HK-2 (cell line): ENCODE measurements around the gene TRIO.

ENCODE experiments used
- DNase-seq: peaks from one replicate; pipeline ENCODE4 v3.0.0-alpha.2; 2018; ENCODE audit not compliant: unreplicated experiment

Gene TRIO

GRCh38 chr5:14209222-14209822 is 66.2 kb downstream of the TRIO start:
- no peak for DNase-seq

- no peak for DNase-seq
Measured at GRCh38 chr5:14209836-14210235, 66.7 kb downstream of the TRIO start.

GRCh38 chr5:14210729-14211128 is 67.6 kb downstream of the TRIO start:
- no peak for DNase-seq

GRCh38 chr5:14211818-14212803 is 69.0 kb downstream of the TRIO start:
- no peak for DNase-seq

GRCh38 chr5:14212838-14213237 is 69.7 kb downstream of the TRIO start:
- DNase-seq: no peak

- no peak for DNase-seq
Measured at GRCh38 chr5:14213253-14213652, 70.1 kb downstream of the TRIO start.

- no peak for DNase-seq
Measured at GRCh38 chr5:14213813-14214585, 70.9 kb downstream of the TRIO start.

- no peak for DNase-seq
Measured at GRCh38 chr5:14215901-14216300, 72.8 kb downstream of the TRIO start.

- DNase-seq: no peak
Measured at GRCh38 chr5:14216372-14216771, 73.2 kb downstream of the TRIO start.

GRCh38 chr5:14216902-14217301 is 73.8 kb downstream of the TRIO start:
- DNase-seq: no peak

- DNase-seq: no peak
Measured at GRCh38 chr5:14217587-14217986, 74.4 kb downstream of the TRIO start.

- DNase-seq: no peak
Measured at GRCh38 chr5:14218011-14218410, 74.9 kb downstream of the TRIO start.

- DNase-seq: no peak
Measured at GRCh38 chr5:14218480-14218879, 75.3 kb downstream of the TRIO start.

GRCh38 chr5:14218897-14219573 is 75.9 kb downstream of the TRIO start:
- no peak for DNase-seq

- no peak for DNase-seq
Measured at GRCh38 chr5:14219800-14220512, 76.8 kb downstream of the TRIO start.

- DNase-seq: no peak
Measured at GRCh38 chr5:14220642-14221041, 77.5 kb downstream of the TRIO start.

GRCh38 chr5:14221732-14222131 is 78.6 kb downstream of the TRIO start:
- no peak for DNase-seq

GRCh38 chr5:14222206-14222605 is 79.1 kb downstream of the TRIO start:
- no peak for DNase-seq

- DNase-seq: no peak
Measured at GRCh38 chr5:14223372-14223771, 80.2 kb downstream of the TRIO start.

- DNase-seq: no peak
Measured at GRCh38 chr5:14225173-14225834, 82.2 kb downstream of the TRIO start.

GRCh38 chr5:14226149-14226548 is 83.0 kb downstream of the TRIO start:
- DNase-seq: no peak
